SK-N-SH (cell line): ENCODE data around the gene VPS35.

Source experiments
- CTCF ChIP-seq: fragments of 200-600 bp; sonication (generic); IDR thresholded peaks from 2 replicates; pipeline ENCODE4 v1.6.1; 2017; ENCODE audit warnings: antibody characterized with exemption, mild to moderate bottlenecking, moderate library complexity
- EP300 ChIP-seq, 2 experiments: IDR thresholded peaks; 2 replicates each; pipeline versions ENCODE4 v1.4.0 to v1.6.1; 2012; ENCODE audit warnings: borderline replicate concordance in 1 of 2, low read depth in 1 of 2, low read length in 1 of 2
- GATA2 ChIP-seq: sonication (generic); formaldehyde crosslinking; IDR thresholded peaks from 2 replicates; pipeline ENCODE4 v1.5.0; 2020; ENCODE audit warnings: mild to moderate bottlenecking, missing genetic modification reagents
- MXI1 ChIP-seq: IDR thresholded peaks from 2 replicates; pipeline ENCODE4 v1.6.1; 2012; ENCODE audit warnings: mild to moderate bottlenecking, low read depth, low read length, improper control_type of control experiment
- POLR2AphosphoS5 ChIP-seq: IDR thresholded peaks from 2 replicates; pipeline ENCODE4 v1.6.1; 2012; ENCODE audit warnings: low read depth, low read length
- RAD21 ChIP-seq: IDR thresholded peaks from 2 replicates; pipeline ENCODE4 v1.6.1; 2012; ENCODE audit warnings: mild to moderate bottlenecking, low read length
- SIN3A ChIP-seq: IDR thresholded peaks from 2 replicates; pipeline ENCODE4 v1.6.1; 2012; ENCODE audit warnings: low read depth, mild to moderate bottlenecking, low read length, moderate library complexity, borderline replicate concordance
- YY1 ChIP-seq: IDR thresholded peaks from 2 replicates; pipeline ENCODE4 v1.4.0; 2012; ENCODE audit warnings: low read depth, mild to moderate bottlenecking

- TF ChIP-seq MXI1: no peak
- no peak for TF ChIP-seq EP300 (IDR thresholded peaks at IDR 0.05; ENCODE audit: borderline replicate concordance in 1 of 2, low read depth in 1 of 2, low read length in 1 of 2)
- no peak for TF ChIP-seq POLR2AphosphoS5
- no peak for TF ChIP-seq CTCF
- TF ChIP-seq GATA2 (CRISPR knock-in tag): no peak
- no peak for TF ChIP-seq RAD21
- no peak for TF ChIP-seq YY1
- no peak for TF ChIP-seq SIN3A
Measured at GRCh38 chr16:46662123-46662522, 26.9 kb downstream of the VPS35 start.
